Gastrocnemius medialis (tissue), 4 donors: Measurements from ENCODE around the gene AADACL4.

ENCODE experiments used
- CTCF ChIP-seq, 5 experiments: fragments of 450-650 bp in 3 of 5; fragments of 200-600 bp in 2 of 5; sonication (generic) in 2 of 5; IDR thresholded peaks in 4 of 5; conservative IDR thresholded peaks in 1 of 5; 1 replicate in 4 of 5; 2 replicates in 1 of 5; pipeline ENCODE4 v1.5.1; 2016 to 2019; ENCODE audit warnings: antibody characterized with exemption in 5 of 5, mild to moderate bottlenecking in 3 of 5, moderate library complexity in 3 of 5
- POLR2A ChIP-seq, 2 donors: fragments of 450-650 bp; IDR thresholded peaks; one replicate each; pipeline ENCODE4 v1.6.1; 2017; ENCODE audit warnings: antibody characterized with exemption in 2 of 2, mild to moderate bottlenecking in 2 of 2, moderate library complexity in 2 of 2

DNA sequence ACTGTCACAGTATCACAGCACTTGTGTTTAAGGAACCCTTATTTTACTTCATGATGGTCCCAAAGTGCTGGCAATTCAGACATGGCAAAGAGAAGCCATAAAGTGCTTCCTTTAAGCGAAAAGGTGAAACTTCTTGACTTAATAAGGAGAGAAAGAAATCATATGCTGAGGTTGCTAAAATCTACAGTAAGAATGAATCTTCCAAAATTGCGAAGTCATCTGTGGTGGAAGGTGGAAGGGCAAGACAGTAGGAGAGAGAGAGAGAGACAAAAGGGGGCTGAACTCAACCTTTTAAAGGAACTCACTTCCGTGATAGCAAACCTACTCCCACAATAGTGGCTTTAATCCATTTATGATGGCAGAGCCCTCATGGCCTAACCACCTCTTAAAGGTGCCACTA is 52.8 kb downstream of the AADACL4 start:
- no peak for TF ChIP-seq CTCF (IDR thresholded peaks at IDR 0.05 in 4 of 5, conservative IDR thresholded peaks at IDR 0.05 in 1 of 5)
- TF ChIP-seq POLR2A (IDR thresholded peaks at IDR 0.05), result no peak
